ENCODE data around the gene CA10. TPM values are rescaled to one million over a fixed set of nuclear protein-coding genes. Genes with fewer than 3 reads are reported as not detected.

CA10 gene
- total RNA-seq, 1 experiment from 2014 or later, result not detected

- no peaks in the 10 kb centered on the region for H3K4me1 ChIP-seq (ENCODE audit: insufficient read depth, low read length, poor library complexity, severe bottlenecking)
- H3K9me3 ChIP-seq (ENCODE audit: low read depth, low read length, poor library complexity, severe bottlenecking), result no peaks in the 10 kb centered on the region
- no peak overlapping the region for H3K4me3 ChIP-seq (ENCODE audit: low read depth, low read length, poor library complexity, severe bottlenecking)
- H3K27ac ChIP-seq (ENCODE audit: low read depth, low read length, poor library complexity, severe bottlenecking), result no peak overlapping the region
- CTCF ChIA-PET, result interaction anchor here (0.7 kb wide), 1 partner anchor 575 kb away, joined by 4 read pairs; no protein-coding TSS in a partner anchor
- BruUV-seq (replicated peaks), result no TSS peak
- no peaks in the 10 kb centered on the region for H3K36me3 ChIP-seq (ENCODE audit: insufficient read depth, low read length, poor library complexity, severe bottlenecking)
- no peak for DNase-seq (ENCODE audit: low spot score)
- POLR2A ChIA-PET (ENCODE audit: low non-redundant PET), result no interaction called here
- intact Hi-C loops (cut with micrococcal nuclease; ENCODE audit: unreplicated experiment), result no loop called here
- TF ChIP-seq CTCF (conservative IDR thresholded peaks at IDR 0.05; ENCODE audit: low read depth, low read length), result no peak
- peaks cover 6% of the 10 kb centered on the region for H3K27me3 ChIP-seq (replicated peaks; ENCODE audit: insufficient read depth, low read depth, low read length, poor library complexity)
Measured at GRCh38 chr17:51595826-51596398, 562.6 kb downstream of the CA10 start.

GRCh38 chr17:51590071-51590656, 568.4 kb downstream of the CA10 start:
- TF ChIP-seq EZH2 (IDR thresholded peaks at IDR 0.05; ENCODE audit: borderline replicate concordance, low read depth, low read length, poor library complexity, severe bottlenecking) (no peak), CTCF (conservative IDR thresholded peaks at IDR 0.05; ENCODE audit: low read depth, low read length) (no peak)
- Histone ChIP-seq H3K36me3 (ENCODE audit: insufficient read depth, low read length, poor library complexity, severe bottlenecking) (no peaks in the 10 kb centered on the region), H3K4me3 (ENCODE audit: low read depth, low read length, poor library complexity, severe bottlenecking) (no peak overlapping the region), H3K4me1 (ENCODE audit: insufficient read depth, low read length, poor library complexity, severe bottlenecking) (no peaks in the 10 kb centered on the region), H3K27me3 (replicated peaks; ENCODE audit: insufficient read depth, low read depth, low read length, poor library complexity) (peaks cover 6% of the 10 kb centered on the region), H3K27ac (ENCODE audit: low read depth, low read length, poor library complexity, severe bottlenecking) (no peak overlapping the region), H3K9me3 (ENCODE audit: low read depth, low read length, poor library complexity, severe bottlenecking) (no peaks in the 10 kb centered on the region)
- POLR2A ChIA-PET (ENCODE audit: low non-redundant PET), result no interaction called here
- BruUV-seq (replicated peaks), result no TSS peak
- intact Hi-C loops (cut with micrococcal nuclease; ENCODE audit: unreplicated experiment), result no loop called here
- peak; percentile 19 for DNase-seq (ENCODE audit: low spot score)
- CTCF ChIA-PET, result no interaction called here

- CTCF ChIA-PET, result no interaction called here
- intact Hi-C loops (cut with micrococcal nuclease; ENCODE audit: unreplicated experiment), result no loop called here
Measured at GRCh38 chr17:51588063-51588462, 570.5 kb downstream of the CA10 start.

More at GRCh38 chr17:51588063-51588462, 570.5 kb downstream of the CA10 start:
- POLR2A ChIA-PET (ENCODE audit: low non-redundant PET), result no interaction called here
- Histone ChIP-seq H3K9me3 (ENCODE audit: low read depth, low read length, poor library complexity, severe bottlenecking) (no peaks in the 10 kb centered on the region), H3K4me3 (ENCODE audit: low read depth, low read length, poor library complexity, severe bottlenecking) (no peak overlapping the region), H3K27ac (ENCODE audit: low read depth, low read length, poor library complexity, severe bottlenecking) (no peak overlapping the region), H3K4me1 (ENCODE audit: insufficient read depth, low read length, poor library complexity, severe bottlenecking) (no peaks in the 10 kb centered on the region), H3K27me3 (replicated peaks; ENCODE audit: insufficient read depth, low read depth, low read length, poor library complexity) (peaks cover 6% of the 10 kb centered on the region), H3K36me3 (ENCODE audit: insufficient read depth, low read length, poor library complexity, severe bottlenecking) (no peaks in the 10 kb centered on the region)
- TF ChIP-seq CTCF (conservative IDR thresholded peaks at IDR 0.05; ENCODE audit: low read depth, low read length), result no peak
- no peak for TF ChIP-seq EZH2 (IDR thresholded peaks at IDR 0.05; ENCODE audit: borderline replicate concordance, low read depth, low read length, poor library complexity, severe bottlenecking)
- no TSS peak for BruUV-seq (replicated peaks)
- DNase-seq (ENCODE audit: low spot score), result no peak

All from A673 (cell line).